T follicular helper cell (primary cell): ENCODE data around the gene PICALM.

Experiments used
- DNase-seq: peaks from one replicate; pipeline ENCODE4 v3.0.0-alpha.2; 2020; ENCODE audit warnings: low read depth

Gene PICALM

DNA sequence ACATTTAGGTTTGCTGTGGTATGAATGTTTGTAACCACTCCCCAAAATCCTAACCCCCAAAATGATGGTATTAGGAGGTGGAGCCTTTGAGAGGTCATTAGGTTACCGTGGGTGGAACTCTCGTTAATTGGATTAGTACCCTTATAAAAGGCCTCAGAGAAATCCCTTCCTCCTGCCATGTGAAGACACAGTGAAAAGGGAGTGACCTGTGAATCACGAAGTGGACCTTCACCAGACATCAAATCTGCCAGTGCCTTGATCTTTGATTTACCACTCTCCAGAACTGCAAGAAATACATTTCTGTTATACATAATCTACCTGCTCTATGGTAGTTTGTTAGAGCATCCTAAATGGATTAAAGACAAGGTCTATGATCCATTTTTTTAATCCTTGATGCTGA lies 12.6 kb upstream of the PICALM start:
- no peak for DNase-seq

DNA sequence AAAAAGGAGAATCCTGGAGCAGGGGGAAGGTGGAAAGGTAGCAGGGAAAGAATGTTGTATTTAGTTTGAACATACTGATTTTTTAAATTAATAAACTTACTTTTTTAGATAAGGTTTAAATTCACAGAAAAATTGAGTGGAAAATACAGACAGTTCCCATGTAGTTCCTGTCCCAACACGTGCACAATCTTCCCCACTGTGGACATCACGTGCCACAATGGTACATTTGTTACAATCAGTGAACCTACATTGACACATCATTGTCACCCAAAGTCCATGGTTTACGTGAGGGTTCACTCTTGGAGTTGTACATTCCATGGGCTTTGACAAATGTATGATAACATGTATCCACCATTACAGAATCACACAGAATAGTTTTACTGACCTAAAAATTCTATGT lies 10.5 kb upstream of the PICALM start:
- no peak for DNase-seq

DNA sequence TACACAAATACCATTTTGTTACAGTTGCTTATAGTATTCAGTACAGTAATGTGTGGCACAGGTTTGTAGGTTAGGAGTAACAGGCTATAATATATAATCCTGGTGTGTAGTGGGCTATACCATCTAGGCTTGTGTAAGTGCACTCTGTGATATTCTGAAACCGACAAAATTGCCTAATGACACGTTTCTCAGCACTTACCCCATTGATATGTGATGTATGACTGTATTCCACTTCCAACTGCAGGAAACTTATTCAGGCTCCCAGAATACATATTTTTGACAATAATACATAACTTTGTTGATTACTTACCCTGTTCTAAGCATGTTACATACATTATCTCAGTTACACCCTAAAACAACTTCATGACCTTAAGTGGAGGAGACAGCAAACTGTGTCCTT lies 5.1 kb upstream of the PICALM start:
- no peak for DNase-seq

DNA sequence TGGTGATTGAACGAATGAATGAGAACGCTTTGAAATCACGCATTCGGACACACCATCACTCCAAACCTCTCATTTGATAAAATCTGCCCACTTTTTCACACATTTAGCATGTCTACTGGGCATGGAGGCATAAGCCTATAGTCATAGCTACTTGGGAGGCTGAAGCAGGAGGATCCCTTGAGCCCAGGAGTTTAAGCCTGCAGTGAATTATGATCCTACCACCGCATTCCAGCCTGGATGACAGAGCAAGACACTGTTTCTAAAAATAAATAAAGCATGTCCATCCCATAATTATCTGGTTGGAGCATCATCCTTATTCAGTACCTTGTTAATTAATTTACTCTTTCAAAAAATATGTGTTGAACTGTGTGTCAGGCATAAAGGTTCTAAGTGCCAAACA lies 3.3 kb upstream of the PICALM start:
- DNase-seq = no peak

DNA sequence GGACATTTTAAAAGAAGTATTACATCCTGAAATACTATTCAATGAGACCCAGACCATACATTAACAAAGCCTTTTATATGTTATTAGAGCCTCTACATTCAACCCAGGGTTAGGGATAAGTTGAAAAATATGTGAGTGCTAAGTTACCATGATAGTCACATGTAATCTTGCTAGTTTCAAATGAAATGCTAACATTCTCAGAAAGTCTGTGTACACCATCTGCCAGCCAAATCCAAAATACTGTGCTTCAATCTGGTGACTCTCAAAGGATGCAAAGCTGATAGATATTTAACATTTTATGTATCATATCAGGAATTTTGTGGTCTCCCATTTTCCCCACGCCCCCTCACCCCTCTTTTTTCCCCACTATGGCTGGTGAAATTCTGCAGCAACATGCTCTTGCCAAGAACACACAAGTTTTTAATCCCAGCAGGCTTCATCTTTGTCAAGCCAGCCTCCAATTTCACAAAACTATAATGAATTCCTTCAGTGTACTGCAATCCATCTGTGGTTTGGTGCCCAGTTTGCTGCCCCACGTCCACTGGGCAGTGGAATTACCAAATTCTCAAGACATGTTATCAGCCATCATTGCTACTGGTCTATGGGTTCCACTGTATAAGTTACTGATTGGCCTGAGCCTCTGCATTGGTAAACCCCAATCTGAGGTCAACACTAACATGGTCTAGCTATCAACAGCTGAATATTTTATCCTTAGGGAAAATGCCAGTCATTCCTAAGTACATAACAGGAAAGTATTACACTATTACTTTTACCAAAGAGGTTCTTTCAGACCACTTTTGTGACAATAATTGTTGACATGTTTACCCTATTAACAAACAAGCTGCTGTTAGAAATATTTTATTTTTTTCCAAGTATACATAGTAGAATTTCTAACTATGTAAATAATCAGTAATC lies 1.5 kb upstream of the PICALM start:
- no peak for DNase-seq

DNA sequence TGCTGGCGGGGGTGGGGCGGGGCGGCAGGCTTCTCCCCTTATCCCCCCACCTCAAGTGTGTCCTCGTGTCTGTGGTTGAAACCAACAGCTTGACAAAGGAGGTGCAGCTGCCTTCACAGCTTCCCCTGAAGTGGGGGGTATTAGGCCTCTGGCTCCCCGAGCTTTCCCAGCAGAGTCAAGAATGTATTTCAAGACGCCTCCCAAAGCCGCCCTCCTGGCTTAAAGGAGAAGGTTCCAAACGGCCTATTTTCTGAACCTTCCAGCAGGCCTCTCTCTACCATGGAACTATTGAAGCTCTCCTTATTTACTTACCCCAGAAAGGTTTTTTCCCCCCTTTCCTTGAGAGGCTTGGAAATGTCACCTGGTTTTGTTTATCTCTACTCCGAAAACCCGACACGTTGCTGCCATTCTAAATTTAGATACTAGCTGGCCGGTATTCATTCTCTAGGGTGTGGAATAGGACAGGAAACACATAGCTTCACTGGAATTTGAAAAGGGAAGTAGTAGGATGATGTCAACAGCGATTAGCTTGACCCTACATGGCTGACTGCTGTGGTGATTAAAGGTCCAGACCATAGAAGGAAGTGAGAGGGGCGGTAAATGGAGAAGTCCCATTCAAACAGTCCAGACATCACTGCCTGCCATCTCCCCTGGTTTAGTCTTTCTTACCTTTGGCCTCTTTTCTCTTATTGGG lies 671 bp upstream of the PICALM start:
- DNase-seq = no peak

DNA sequence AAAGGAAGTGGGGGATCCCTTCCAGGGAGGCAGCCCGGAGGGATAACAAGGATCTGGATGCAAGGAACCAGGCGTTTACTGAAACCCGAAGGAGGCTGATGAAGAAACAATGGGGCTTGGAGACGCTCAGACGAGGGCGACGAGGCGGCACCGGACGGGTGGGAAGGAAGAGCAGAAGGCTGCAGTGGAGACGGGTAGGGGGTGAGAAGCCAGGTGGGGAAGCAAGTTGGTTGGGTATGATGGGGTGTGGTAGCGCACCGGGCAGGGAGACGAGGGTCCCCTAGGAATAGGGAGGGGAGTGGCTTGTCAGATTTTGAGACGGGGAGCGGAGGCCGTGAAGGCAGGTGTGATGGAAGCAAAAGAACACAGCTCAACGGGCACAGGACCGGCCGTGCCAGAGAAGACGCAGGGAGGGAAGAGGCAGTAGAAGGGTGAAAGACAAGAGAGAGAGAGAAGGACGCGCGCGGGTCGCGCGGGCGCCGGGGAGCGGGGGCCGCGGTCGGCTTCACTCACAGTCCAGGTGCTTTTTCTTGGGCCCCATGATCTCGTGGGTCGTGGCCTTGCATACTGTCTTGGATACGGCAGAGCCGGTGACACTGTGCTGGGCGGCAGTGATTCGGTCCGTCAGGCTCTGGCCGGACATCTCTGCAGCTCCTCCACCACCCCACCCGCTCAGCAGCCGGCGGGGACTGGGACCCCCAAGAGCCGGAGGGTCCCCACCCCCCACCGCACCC lies 579 bp downstream of the PICALM start:
- DNase-seq = peak; percentile 13

DNA sequence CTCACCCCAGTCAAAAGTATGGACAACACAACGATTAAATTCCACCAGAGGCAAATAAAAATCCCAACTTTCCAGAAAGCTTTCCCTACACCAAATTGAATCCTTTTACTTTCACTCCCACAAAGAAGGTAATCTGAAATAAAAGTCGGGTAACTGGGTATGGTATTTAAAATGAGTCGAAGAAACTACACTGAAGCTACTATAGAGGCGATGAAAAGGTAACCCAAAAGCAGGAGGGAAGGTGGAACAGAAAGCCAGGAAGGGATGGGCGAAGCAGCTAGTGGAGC lies 1.1 kb downstream of the PICALM start:
- no peak for DNase-seq

DNA sequence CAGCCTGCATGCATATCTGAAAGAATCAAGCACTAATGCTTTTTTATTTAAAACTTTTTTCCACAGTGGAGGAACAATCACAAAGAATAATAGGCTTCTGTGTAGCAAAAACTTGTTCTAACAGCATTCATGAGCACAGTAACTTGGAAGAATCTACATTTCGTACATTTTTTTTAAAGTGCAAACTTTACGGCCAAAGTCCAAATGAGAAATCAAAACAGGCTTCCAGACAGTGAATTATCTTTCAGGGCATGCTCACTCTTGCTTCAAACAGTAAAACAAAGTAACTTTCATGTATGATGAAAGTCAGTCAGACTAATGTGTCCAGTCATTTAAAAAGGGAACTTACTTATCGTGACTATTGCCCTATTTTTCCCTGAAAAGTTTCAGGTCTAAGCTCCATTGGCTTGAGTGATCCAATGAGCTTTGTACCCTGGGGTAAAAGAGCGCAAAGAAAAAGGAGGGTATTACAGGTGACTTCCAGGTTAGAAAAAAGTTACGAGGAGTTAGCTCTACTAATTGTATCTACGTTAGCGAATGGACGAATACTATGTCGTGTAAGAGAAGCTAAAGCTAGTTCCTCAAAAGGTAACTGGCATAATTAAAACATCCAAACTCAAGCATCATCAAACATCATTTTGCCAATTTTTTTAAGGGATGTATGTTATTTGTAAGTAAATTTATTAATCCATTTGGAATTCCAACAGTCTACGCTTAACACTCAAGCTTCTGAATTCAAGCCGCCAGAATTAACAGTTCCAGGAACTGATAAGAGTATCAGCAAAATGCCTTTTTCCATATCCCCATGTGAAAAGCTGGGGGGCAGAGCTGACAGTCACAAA lies 1.7 kb downstream of the PICALM start:
- no peak for DNase-seq

DNA sequence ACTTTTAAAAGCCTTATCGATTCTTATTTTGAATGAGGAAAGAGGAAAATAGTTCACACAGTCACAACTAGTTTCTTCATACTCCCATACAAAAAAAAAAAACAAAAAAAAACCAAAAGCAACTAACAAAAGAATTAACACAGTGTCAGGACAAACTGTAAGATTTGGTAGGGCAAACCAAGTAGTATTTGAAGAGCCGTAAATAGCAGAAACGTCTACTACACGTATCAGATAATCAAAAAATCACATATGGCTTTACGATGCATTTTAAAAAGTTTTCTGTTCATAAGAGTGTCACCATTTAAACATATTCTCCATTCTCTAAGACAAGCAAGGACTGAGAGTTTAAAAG lies 2.3 kb downstream of the PICALM start:
- DNase-seq = no peak

DNA sequence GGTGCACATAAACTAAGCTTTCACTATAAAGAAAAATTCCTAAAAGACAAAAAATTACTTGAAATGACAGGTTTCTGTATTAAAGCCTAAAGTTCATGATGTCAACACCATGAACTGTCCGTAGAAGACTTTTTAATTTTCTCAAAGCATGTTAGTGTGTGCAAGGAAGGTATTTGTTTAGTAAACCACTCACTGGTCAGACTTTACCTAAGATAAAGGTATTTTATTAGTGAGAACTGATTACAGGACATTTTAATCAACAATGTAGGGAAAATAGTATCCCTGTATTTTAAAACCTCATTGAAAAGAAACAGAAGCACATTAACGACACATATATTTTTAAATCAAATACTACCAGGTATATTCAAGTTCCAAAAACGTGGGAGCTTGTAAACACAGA lies 2.9 kb downstream of the PICALM start:
- no peak for DNase-seq

DNA sequence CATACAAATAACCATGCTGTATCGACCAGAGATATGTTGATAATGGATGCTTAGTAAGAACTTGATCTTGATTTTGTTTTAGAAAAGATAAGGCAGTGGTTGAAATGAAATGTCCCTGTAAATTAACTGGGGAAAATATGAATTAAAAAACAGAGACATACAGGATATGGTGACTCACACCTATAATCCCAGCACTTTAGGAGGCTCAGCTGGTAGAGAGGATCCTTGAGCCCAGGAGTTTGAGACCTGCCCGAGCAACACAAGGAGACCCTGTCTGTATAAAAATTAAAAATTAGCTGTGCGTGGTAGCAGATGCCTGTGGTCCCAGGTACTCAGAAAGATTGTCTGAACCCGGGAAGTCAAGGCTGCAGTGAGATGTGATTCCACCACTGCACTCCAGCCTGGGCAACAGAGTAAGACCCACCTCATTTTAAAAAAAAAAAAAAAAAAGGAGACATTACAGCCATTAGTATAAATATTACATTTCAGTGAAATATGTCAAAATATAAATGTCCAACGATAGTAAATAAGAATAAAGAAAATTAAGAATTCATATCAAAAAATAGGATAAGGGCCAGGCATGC lies 4.6 kb downstream of the PICALM start:
- DNase-seq = no peak

DNA sequence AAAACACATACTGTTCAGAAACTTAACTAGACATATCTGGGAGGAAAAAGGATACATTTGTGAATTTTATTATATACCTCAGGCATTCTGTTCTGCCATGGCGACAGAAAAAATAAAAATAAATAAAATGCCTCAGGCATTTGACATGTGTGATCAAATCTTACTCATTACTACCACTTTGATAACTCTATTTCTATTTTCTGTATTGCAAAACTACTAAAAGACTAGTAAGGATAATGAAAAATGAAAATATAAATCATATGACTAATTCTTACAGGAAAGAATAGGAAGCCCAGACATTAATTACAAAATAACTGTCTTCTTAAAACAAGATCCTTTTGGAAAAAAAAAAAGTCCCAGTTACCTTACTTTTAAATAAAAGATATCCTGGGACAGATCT lies 5.3 kb downstream of the PICALM start:
- no peak for DNase-seq

DNA sequence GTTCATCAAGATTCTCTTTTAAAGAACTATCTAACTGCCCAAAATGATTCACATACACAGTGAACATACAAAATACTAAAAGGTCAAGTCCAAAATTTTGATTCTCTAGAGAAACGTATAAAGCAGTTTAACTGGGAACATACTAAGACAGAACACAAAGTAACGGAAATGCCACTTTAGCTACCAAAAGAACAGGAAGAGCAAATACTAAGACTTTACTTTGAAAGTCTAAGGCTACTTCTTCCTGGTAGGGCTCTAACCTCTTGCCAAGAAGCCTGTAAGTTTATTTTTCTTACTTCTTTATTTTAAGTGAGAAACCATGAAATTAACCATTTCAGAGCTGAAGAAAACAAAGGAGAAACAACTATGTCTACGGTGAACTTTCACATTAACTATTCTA lies 6.2 kb downstream of the PICALM start:
- DNase-seq = no peak

DNA sequence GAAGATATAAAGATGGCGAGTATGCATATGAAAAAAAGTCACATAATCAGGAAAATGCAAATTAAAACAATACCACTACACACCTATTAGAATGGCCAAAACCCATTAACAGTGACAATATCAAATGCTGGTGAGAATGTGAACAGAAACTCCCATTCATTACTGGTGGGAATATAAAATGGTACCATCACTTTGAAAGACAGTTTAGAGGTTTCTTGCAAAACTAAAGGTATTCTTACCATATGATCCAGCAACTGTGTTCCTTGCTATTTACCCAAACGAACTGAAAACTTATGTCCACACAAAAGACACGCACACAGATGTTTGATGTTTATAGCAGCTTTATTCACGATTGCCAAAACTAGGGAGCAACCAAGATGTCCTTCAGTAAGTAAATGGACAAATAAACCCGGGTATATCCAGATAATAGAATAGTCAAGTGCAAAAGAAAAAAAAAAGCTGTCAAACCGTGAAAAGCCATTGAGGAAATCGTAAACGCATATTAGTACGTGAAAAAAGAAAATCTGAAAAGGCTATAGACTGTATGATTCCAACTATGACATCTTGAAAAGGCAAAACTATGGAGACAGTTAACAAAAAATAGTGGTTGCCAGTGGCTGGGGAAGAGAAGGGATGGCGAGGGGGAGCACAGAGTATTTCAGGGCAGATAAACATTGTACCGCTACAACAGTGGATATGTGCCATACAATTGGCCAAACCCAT lies 7.2 kb downstream of the PICALM start:
- no peak for DNase-seq

DNA sequence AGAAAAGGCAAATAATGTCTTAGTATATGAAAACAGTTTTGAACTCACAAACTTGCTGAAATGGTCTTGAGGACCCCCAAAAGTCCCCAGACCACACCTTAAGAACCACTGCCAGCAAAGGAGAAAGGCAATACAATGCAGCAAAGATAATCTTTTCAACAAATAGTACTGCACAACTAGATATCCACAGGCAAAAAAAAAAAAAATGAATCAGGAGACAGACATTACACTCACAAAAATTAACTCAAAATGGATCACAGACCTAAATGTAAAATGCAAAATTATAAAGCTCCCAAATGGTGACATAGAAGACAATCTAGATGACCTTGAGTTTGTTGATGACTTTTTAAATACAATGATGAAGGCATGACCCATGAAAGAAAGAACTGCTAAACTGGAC lies 8.3 kb downstream of the PICALM start:
- DNase-seq = no peak

DNA sequence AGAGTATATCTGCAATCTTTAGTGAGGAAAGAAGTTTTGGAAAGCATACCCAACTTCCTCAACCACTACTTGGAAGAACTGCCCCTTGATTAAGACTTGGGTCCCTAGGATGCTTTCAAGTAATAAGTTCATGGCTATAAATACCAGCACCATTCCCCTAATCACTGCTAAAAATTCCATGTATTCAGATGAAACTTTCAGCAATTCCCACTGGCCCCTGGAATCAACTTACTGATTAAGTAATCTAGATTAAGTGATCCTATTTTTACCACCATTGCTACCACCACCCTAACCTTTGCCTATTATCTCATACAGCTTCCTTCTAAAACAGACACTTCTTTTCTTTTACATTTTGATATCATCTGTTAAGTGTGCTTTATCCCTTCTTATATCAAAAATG lies 10.5 kb downstream of the PICALM start:
- no peak for DNase-seq

DNA sequence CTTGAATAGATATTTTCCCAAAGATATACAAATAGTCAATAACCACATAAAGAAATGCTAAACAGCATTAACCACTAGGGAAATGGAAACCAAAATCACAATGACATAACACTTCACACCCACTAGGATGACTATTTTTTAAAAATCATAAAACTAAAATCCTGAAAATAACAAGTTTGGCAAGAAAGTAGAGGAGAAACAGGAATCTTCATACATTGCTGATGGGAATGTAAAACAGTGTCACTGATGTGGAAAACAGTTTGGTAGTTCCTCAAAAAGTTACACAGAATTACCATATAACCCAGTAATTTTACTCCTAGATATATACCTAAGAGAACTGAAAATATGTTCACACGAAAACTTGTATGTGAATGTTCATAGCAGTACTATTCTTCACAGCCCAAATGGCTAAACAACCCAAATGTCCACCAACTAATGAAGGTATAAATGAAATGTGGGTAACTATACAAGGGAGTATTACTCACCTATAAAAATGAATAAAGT lies 12.5 kb downstream of the PICALM start:
- DNase-seq = no peak

DNA sequence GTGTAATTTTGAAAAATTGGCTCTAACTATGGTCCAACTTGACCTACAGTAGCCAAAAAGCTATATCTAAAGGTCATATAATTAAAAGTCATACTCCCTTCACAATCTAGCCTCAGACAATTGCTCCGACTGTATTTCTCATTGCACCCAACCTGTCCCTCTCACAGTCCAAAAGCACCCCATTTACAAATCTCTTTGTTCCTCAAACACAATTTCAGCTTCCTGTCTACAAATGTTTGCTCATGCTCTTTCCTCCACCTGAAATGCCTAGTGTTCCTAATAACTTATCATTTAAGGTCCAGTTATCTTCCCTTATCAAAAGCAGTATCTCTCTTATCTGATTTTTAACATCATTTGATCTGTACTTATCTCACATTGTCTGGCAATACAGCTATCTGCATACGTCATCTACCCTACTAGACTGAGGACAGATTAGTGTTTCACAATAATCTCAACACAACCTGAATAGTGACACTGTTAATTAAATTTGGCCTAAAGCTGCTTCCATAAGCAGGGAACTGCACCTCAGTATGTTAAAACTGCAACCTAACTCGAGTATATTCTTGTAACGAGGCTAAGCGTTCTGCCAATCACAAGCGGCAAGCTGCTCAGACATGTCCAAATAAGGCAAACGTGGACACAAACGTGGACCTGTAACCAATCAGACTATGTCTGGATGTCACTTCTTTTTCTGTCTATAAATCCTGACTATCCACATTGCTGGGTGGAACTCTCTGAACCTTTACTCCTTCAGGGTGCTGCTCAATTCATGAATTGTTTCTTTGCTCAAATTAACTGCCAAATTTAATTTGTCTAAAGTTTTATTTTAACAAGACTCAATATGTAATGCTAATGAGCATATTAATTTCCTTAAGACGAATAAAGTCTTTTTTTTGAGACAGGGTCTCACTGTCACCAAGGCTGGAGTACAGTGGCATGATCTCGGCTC lies 15.9 kb downstream of the PICALM start:
- DNase-seq = no peak

DNA sequence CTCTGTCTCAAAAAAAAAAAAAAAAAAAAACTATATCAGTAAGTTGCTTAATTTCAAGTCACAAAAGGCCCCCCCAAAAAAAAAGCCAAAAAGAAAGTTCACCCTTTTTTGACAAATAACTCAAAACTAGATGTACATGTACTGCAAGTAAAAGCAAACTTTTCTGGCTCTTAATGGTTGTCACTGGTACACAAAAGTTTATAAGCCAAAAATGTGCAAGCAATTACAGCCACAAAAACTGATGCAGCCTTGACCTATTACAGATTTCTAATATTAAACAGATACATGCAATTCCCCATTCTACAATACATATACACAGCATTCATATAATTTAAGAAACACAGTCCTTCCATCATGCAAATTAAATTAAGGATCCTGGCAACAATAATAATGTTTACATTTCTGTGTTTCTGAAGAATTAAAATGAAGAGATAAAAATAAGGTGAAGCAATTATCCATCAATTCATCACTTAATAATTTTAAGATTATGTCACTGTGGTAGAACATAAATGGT lies 18.6 kb downstream of the PICALM start:
- no peak for DNase-seq
